DMS153 treated with DMSO at 0.1 percent for 48 hours (cell line): Measurements from ENCODE around the gene LSMEM2.
"Not testable (repeated sequence)": the region's sequence is repeated elsewhere in the genome, so short reads cannot be mapped to it uniquely, and the experiment has no call there.

Experiments used
- DNase-seq: peaks from one replicate; lab custom pipeline; 2025; ENCODE audit not compliant: unreplicated experiment; lab: John Stamatoyannopoulos, UW

LSMEM2 gene

GRCh38 chr3:50278880-50279224, at the start of gene LSMEM2:
Gene LSMEM2 (plus strand): TSS chr3:50279087. CDS start chr3:50279114, 27 bp downstream.
- DNase-seq = no peak

GRCh38 chr3:50229490-50229889, 49.4 kb upstream of the LSMEM2 start:
- DNase-seq = no peak

GRCh38 chr3:50230104-50230793, 48.6 kb upstream of the LSMEM2 start:
- no peak for DNase-seq

- no peak for DNase-seq
These were observed 48.1 kb upstream of the LSMEM2 start for GRCh38 chr3:50230794-50231125.

- no peak for DNase-seq
These were observed 47.3 kb upstream of the LSMEM2 start for GRCh38 chr3:50231581-50231980.

- no peak for DNase-seq
These were observed 46.6 kb upstream of the LSMEM2 start for GRCh38 chr3:50232303-50232702.

GRCh38 chr3:50233176-50233575, 45.7 kb upstream of the LSMEM2 start:
- DNase-seq = no peak

- peak; percentile 84 for DNase-seq
These were observed 43.0 kb upstream of the LSMEM2 start, which contains the start of gene GNAI2 for GRCh38 chr3:50235716-50236483. Gene GNAI2 (plus strand): TSS chr3:50236204. CDS start chr3:50236336, 132 bp downstream.

GRCh38 chr3:50236484-50237132, 42.3 kb upstream of the LSMEM2 start:
- DNase-seq = no peak

GRCh38 chr3:50237133-50237651, 41.7 kb upstream of the LSMEM2 start:
- DNase-seq = no peak

- peak; percentile 23 for DNase-seq
These were observed 40.9 kb upstream of the LSMEM2 start for GRCh38 chr3:50237754-50238548.

GRCh38 chr3:50238549-50239026, 40.3 kb upstream of the LSMEM2 start:
- no peak for DNase-seq

GRCh38 chr3:50239649-50240048, 39.2 kb upstream of the LSMEM2 start:
- DNase-seq = no peak

GRCh38 chr3:50241163-50241562, 37.7 kb upstream of the LSMEM2 start:
- DNase-seq = no peak

- no peak for DNase-seq
These were observed 37.0 kb upstream of the LSMEM2 start for GRCh38 chr3:50241713-50242380.

- no peak for DNase-seq
These were observed 36.5 kb upstream of the LSMEM2 start for GRCh38 chr3:50242381-50242770.

GRCh38 chr3:50242851-50243542, 35.9 kb upstream of the LSMEM2 start:
- DNase-seq = no peak

GRCh38 chr3:50243543-50243895, 35.4 kb upstream of the LSMEM2 start:
- no peak for DNase-seq

- DNase-seq = not testable (repeated sequence)
These were observed 34.1 kb upstream of the LSMEM2 start for GRCh38 chr3:50244813-50245212.

- no peak for DNase-seq
These were observed 33.6 kb upstream of the LSMEM2 start for GRCh38 chr3:50245251-50245745.
